Activated CD4-positive, alpha-beta memory T cell treated with anti-CD3 and anti-CD28 coated beads, Interleukin-2, amount 10 ng/mL, durations not matched to agents 7 days and 5 days (primary cell): ENCODE data around the gene GNA14. TPM values are rescaled to one million over a fixed set of nuclear protein-coding genes. Genes with fewer than 3 reads are reported as not detected.

ENCODE experiments used
- CTCF ChIA-PET: fragments of 350-600 bp; sonication (Branson Sonifier 250); formaldehyde crosslinking; loops from one replicate; lab custom pipeline; 2021; ENCODE audit warnings: antibody characterized with exemption, inconsistent platforms; lab: Charles Lee
- POLR2A ChIA-PET: fragments of 350-600 bp; sonication (Branson Sonifier 250); formaldehyde crosslinking; loops from one replicate; lab custom pipeline; 2021; ENCODE audit warnings: antibody characterized with exemption; lab: Charles Lee
- DNase-seq: peaks from one replicate; pipeline ENCODE4 v3.0.0-alpha.2; 2020
- H3K27ac Mint-ChIP-seq: one replicate; pipeline ENCODE4 v1.8.0; 2021; ENCODE audit warnings: mild to moderate bottlenecking, mixed read lengths
- H3K27me3 Mint-ChIP-seq: one replicate; pipeline ENCODE4 v1.8.0; 2021; ENCODE audit warnings: mixed read lengths
- H3K36me3 Mint-ChIP-seq: one replicate; pipeline ENCODE4 v1.8.0; 2021; ENCODE audit warnings: low read depth, mixed read lengths
- H3K4me1 Mint-ChIP-seq: one replicate; pipeline ENCODE4 v1.8.0; 2021; ENCODE audit warnings: mixed read lengths
- H3K4me3 Mint-ChIP-seq: one replicate; pipeline ENCODE4 v1.8.0; 2021; ENCODE audit warnings: mild to moderate bottlenecking, mixed read lengths
- H3K9me3 Mint-ChIP-seq: one replicate; pipeline ENCODE4 v1.8.0; 2021; ENCODE audit warnings: mixed read lengths
- total RNA-seq, 2 experiments: library from RNA; stranded (reverse); gene quantifications; one replicate each; pipeline ENCODE4 v1.2.3, GENCODE V29; 2021

Gene GNA14
- total RNA-seq, 2 experiments from 2014 or later: not detected

- Mint-ChIP-seq H3K4me1 (peaks cover 4% of the 10 kb centered on the region), H3K36me3 (no peaks in the 10 kb centered on the region), H3K27me3 (peaks cover 20% of the 10 kb centered on the region), H3K9me3 (no peaks in the 10 kb centered on the region), H3K27ac (no peak overlapping the region), H3K4me3 (no peak overlapping the region)
- DNase-seq: no peak
- CTCF ChIA-PET: no interaction called here
- POLR2A ChIA-PET: no interaction called here
Measured at GRCh38 chr9:77563174-77563573, 84.9 kb downstream of the GNA14 start.

GRCh38 chr9:77562019-77562748 is 85.9 kb downstream of the GNA14 start:
- Mint-ChIP-seq H3K27me3 (peaks cover 19% of the 10 kb centered on the region), H3K4me1 (peaks cover 4% of the 10 kb centered on the region), H3K27ac (no peak overlapping the region), H3K9me3 (no peaks in the 10 kb centered on the region), H3K4me3 (no peak overlapping the region), H3K36me3 (no peaks in the 10 kb centered on the region)
- no peak for DNase-seq
- ChIA-PET CTCF (no interaction called here), POLR2A (no interaction called here)

GRCh38 chr9:77561331-77562018 is 86.6 kb downstream of the GNA14 start:
- ChIA-PET POLR2A (no interaction called here), CTCF (no interaction called here)
- Mint-ChIP-seq H3K36me3 (no peaks in the 10 kb centered on the region), H3K27ac (no peak overlapping the region), H3K4me1 (peaks cover 4% of the 10 kb centered on the region), H3K27me3 (peaks cover 18% of the 10 kb centered on the region), H3K9me3 (no peaks in the 10 kb centered on the region), H3K4me3 (no peak overlapping the region)
- DNase-seq: no peak

GRCh38 chr9:77556396-77556795 is 91.7 kb downstream of the GNA14 start:
- H3K27me3 Mint-ChIP-seq: peaks cover 10% of the 10 kb centered on the region
- no peaks in the 10 kb centered on the region for H3K9me3 Mint-ChIP-seq
- H3K4me1 Mint-ChIP-seq: no peaks in the 10 kb centered on the region
- ChIA-PET POLR2A (no interaction called here), CTCF (no interaction called here)
- no peak for DNase-seq
- H3K27ac Mint-ChIP-seq: no peak overlapping the region
- no peaks in the 10 kb centered on the region for H3K36me3 Mint-ChIP-seq
- no peak overlapping the region for H3K4me3 Mint-ChIP-seq

- POLR2A ChIA-PET: no interaction called here
- no peaks in the 10 kb centered on the region for H3K36me3 Mint-ChIP-seq
- no peak overlapping the region for H3K4me3 Mint-ChIP-seq
- H3K9me3 Mint-ChIP-seq: no peaks in the 10 kb centered on the region
- no peak overlapping the region for H3K27ac Mint-ChIP-seq
- DNase-seq: no peak
- CTCF ChIA-PET: no interaction called here
- H3K4me1 Mint-ChIP-seq: no peaks in the 10 kb centered on the region
- peaks cover 12% of the 10 kb centered on the region for H3K27me3 Mint-ChIP-seq
Measured at GRCh38 chr9:77554586-77555105, 93.5 kb downstream of the GNA14 start.

GRCh38 chr9:77547106-77547730 is 100.9 kb downstream of the GNA14 start:
- CTCF ChIA-PET: no interaction called here
- POLR2A ChIA-PET: no interaction called here

GRCh38 chr9:77546376-77546950 is 101.7 kb downstream of the GNA14 start:
- H3K4me3 Mint-ChIP-seq: no peak overlapping the region
- no peak for DNase-seq
- peaks cover 5% of the 10 kb centered on the region for H3K9me3 Mint-ChIP-seq
- no peak overlapping the region for H3K27ac Mint-ChIP-seq
- POLR2A ChIA-PET: no interaction called here
- H3K36me3 Mint-ChIP-seq: peaks cover 3% of the 10 kb centered on the region
- H3K4me1 Mint-ChIP-seq: no peaks in the 10 kb centered on the region
- peaks cover 4% of the 10 kb centered on the region for H3K27me3 Mint-ChIP-seq
- CTCF ChIA-PET: no interaction called here

More at GRCh38 chr9:77547106-77547730, 100.9 kb downstream of the GNA14 start:
- Mint-ChIP-seq H3K4me3 (no peak overlapping the region), H3K9me3 (peaks cover 2% of the 10 kb centered on the region), H3K4me1 (no peaks in the 10 kb centered on the region), H3K27me3 (peaks cover 4% of the 10 kb centered on the region), H3K27ac (no peak overlapping the region), H3K36me3 (no peaks in the 10 kb centered on the region)
- no peak for DNase-seq

- ChIA-PET POLR2A (no interaction called here), CTCF (interaction anchor here (0.7 kb wide), 1 partner anchor 29 kb away, joined by 3 read pairs; no protein-coding TSS in a partner anchor)
- peaks cover 14% of the 10 kb centered on the region for H3K9me3 Mint-ChIP-seq
- no peak overlapping the region for H3K4me3 Mint-ChIP-seq
- no peaks in the 10 kb centered on the region for H3K4me1 Mint-ChIP-seq
- no peak for DNase-seq
- H3K27ac Mint-ChIP-seq: no peak overlapping the region
- peaks cover 8% of the 10 kb centered on the region for H3K36me3 Mint-ChIP-seq
- H3K27me3 Mint-ChIP-seq: peaks cover 11% of the 10 kb centered on the region
Measured at GRCh38 chr9:77544546-77544945, 103.6 kb downstream of the GNA14 start.

- POLR2A ChIA-PET: no interaction called here
- no peaks in the 10 kb centered on the region for H3K4me1 Mint-ChIP-seq
- CTCF ChIA-PET: no interaction called here
- H3K36me3 Mint-ChIP-seq: peaks cover 8% of the 10 kb centered on the region
- no peak for DNase-seq
- no peak overlapping the region for H3K4me3 Mint-ChIP-seq
- H3K27me3 Mint-ChIP-seq: peaks cover 15% of the 10 kb centered on the region
- peaks cover 14% of the 10 kb centered on the region for H3K9me3 Mint-ChIP-seq
- no peak overlapping the region for H3K27ac Mint-ChIP-seq
Measured at GRCh38 chr9:77543131-77543822, 104.8 kb downstream of the GNA14 start.

GRCh38 chr9:77541600-77541999 is 106.5 kb downstream of the GNA14 start:
- POLR2A ChIA-PET: no interaction called here
- no peak overlapping the region for H3K4me3 Mint-ChIP-seq
- peaks cover 8% of the 10 kb centered on the region for H3K36me3 Mint-ChIP-seq
- CTCF ChIA-PET: no interaction called here
- H3K27ac Mint-ChIP-seq: no peak overlapping the region
- no peaks in the 10 kb centered on the region for H3K4me1 Mint-ChIP-seq
- peaks cover 14% of the 10 kb centered on the region for H3K9me3 Mint-ChIP-seq
- peaks cover 17% of the 10 kb centered on the region for H3K27me3 Mint-ChIP-seq
- no peak for DNase-seq

- Mint-ChIP-seq H3K27ac (no peak overlapping the region), H3K36me3 (peaks cover 8% of the 10 kb centered on the region), H3K4me1 (no peaks in the 10 kb centered on the region), H3K9me3 (peaks cover 14% of the 10 kb centered on the region), H3K27me3 (peaks cover 15% of the 10 kb centered on the region), H3K4me3 (no peak overlapping the region)
- DNase-seq: no peak
- POLR2A ChIA-PET: no interaction called here
- CTCF ChIA-PET: no interaction called here
Measured at GRCh38 chr9:77541055-77541454, 107.1 kb downstream of the GNA14 start.

- no peaks in the 10 kb centered on the region for H3K4me1 Mint-ChIP-seq
- no peak overlapping the region for H3K4me3 Mint-ChIP-seq
- no peak overlapping the region for H3K27ac Mint-ChIP-seq
- no peaks in the 10 kb centered on the region for H3K9me3 Mint-ChIP-seq
- no peak for DNase-seq
- H3K36me3 Mint-ChIP-seq: no peaks in the 10 kb centered on the region
- peaks cover 9% of the 10 kb centered on the region for H3K27me3 Mint-ChIP-seq
- ChIA-PET CTCF (no interaction called here), POLR2A (no interaction called here)
Measured at GRCh38 chr9:77534376-77535057, 113.6 kb downstream of the GNA14 start.
